ENCODE data around the gene TEAD1.

TEAD1 gene

DNA sequence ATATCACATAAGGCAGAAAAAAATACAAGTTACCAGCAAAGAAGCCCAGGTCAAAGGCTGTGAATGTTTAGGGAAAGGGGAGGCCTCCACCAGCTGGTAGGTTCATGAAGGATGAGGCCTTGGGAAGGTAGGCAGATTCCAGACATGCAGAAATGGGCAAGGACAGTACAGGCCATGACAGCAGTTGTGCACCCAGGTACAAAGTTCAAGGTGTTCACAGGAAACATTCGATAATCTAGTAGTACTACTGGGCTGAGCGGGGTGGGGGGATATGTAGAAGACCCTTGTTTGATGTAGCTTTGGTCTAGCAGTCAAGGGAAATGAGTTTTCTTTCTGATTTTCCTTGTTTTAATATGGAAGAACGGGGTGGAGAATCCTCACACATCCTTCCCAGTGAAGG, 182.1 kb downstream of the TEAD1 start:
- DNase-seq (ENCODE audit: low read depth): no peak
- TF ChIP-seq, protein P1, sequence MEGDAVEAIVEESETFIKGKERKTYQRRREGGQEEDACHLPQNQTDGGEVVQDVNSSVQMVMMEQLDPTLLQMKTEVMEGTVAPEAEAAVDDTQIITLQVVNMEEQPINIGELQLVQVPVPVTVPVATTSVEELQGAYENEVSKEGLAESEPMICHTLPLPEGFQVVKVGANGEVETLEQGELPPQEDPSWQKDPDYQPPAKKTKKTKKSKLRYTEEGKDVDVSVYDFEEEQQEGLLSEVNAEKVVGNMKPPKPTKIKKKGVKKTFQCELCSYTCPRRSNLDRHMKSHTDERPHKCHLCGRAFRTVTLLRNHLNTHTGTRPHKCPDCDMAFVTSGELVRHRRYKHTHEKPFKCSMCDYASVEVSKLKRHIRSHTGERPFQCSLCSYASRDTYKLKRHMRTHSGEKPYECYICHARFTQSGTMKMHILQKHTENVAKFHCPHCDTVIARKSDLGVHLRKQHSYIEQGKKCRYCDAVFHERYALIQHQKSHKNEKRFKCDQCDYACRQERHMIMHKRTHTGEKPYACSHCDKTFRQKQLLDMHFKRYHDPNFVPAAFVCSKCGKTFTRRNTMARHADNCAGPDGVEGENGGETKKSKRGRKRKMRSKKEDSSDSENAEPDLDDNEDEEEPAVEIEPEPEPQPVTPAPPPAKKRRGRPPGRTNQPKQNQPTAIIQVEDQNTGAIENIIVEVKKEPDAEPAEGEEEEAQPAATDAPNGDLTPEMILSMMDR (conservative IDR thresholded peaks at IDR 0.05; ENCODE audit: low read length): no peak
- no peak overlapping the region for H3K4me3 ChIP-seq (ENCODE audit: low read length)

DNA sequence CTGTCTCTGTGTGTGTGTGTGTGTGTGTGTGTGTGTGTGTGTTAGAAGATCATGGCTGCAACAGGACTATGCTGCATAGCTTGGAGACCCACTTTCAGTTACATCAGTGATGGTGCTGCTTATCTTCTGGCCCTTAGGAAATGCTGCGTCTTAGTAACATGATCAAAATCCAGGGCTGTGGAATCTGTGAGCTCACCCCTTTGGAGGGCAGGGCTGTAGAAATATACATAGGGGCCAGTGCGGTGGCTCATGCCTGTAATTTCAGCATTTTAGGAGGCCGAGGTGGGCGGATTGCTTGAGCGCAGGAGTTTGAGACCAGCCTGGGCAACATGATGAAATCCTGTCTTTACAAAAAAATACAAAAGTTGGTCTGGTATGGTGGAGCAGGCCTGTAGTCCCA, 183.4 kb downstream of the TEAD1 start:
- no peak for DNase-seq (ENCODE audit: low read depth)
- TF ChIP-seq, protein P1 (conservative IDR thresholded peaks at IDR 0.05; ENCODE audit: low read length): no peak
- H3K4me3 ChIP-seq (ENCODE audit: low read length): no peak overlapping the region

DNA sequence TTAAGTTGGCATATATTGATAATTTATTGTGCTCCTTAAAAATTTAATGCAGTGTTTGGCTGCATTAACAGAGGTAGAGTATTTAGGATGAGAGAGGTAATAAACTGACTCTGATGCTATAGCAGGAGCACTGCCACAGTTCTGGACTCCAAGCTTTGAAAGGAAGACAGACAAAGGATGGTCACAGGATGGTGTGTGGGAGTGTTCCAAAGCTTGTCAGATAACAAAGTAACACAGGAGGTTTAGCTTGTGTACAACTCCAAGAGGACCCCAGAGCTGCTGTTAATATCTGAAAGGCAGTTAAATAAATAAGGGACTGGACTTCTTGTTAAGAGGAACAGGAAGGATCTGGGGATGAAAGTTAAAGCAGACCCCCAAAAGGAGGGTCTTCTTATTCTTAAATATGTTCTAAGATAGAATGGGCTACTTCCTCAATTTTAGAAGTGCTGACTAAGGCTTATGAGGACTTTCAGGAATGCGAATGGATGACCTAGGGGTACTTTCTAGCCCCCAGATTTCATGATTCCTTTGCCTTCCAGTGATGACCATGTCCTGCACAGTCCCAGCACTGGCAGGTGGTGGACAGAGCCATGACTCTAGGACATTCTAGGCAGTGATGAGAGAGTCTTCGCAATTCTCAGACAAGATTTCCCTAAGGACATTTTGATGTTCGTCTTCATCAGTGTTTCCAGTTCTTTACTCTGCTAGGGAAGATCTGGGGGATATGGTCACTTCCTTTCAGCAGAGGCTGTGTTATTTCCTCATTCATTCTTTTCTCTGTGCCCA, 185.8 kb downstream of the TEAD1 start:
- no peak overlapping the region for H3K4me3 ChIP-seq (ENCODE audit: low read length)
- DNase-seq (ENCODE audit: low read depth): no peak
- TF ChIP-seq, protein P1 (conservative IDR thresholded peaks at IDR 0.05; ENCODE audit: low read length): no peak

DNA sequence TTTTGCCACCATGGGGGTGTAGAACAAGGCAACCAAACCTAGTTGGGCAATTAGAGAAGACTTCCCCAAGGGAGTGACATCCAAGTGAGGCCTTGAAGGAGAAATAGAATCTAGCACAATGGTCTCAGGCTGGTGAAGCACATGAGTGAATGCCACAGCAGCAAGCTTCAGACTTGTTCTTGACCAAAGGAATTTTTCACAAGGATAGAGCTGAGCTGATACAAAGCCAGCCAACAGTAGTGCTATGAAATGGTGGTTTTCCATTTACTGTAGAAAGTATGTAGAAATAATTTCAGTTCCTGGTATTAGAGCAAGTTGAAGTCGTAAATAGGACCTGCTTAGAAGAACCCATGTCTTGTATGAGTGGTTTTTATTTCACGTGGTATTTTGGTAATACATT, 186.6 kb downstream of the TEAD1 start:
- TF ChIP-seq, protein P1 (conservative IDR thresholded peaks at IDR 0.05; ENCODE audit: low read length): no peak
- DNase-seq (ENCODE audit: low read depth): peak; percentile 82
- H3K4me3 ChIP-seq (ENCODE audit: low read length): no peak overlapping the region

DNA sequence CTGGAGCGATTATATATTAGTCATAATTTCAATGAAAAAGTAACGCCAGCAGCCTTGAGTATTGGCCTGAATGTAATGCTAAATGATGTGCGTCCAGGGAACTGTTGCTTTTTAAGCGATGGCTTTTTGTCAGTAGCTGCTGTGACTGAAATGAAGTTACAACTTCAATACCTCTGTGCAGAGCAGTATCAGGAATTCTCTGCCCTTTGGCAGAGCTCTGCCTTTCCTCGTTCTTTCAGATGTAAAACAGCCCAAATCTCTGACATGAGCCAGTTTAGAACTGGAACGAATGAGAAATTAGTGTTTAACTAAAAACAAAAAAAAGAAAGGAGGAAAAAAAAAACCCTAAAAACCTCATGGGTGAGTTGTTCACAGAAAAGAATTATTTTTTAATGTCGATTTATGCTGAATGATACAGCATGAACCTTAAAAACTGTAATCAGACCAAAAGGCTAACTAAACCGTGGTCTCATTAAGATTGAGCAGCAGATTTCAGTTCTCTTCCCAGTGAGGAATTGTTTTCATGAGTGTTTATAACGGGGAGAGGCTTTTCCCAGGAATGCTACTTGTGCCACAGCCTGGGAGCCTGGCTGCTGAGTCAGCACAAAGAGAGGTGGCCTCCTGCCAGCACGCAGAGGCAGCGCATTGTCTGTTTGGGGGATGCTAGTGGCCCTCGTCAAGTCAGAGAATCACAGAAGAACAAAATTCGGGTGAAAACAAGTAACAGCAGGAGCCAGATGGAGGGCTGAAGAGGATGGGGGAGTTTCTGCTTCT, 188.7 kb downstream of the TEAD1 start:
- H3K4me3 ChIP-seq (ENCODE audit: low read length): no peak overlapping the region
- TF ChIP-seq, protein P1 (conservative IDR thresholded peaks at IDR 0.05; ENCODE audit: low read length): no peak
- peak; percentile 92 for DNase-seq (ENCODE audit: low read depth)

DNA sequence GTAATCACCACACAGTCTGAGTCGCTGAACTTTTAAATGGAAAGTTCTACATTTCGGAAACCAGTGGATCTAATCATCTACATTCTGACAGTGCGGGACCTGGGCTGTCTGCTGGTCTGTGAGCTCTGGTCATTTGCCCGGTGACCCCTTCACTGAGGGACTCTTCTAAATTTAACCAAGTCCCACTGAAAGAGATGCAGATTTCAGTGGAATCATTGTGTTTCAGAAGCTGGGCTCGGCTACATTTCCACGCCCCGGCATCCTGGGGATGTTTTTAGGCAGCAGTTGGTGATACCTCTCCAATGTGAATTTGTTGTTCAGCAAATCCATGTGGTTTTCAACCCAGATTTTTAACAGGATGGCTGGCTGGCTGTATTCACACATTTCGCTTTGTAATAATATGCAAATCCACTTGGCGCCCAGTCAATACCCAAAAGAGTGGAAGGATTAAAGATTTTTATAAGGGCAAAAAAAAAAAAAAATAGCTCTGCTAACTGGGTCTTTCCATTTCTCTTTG, 189.4 kb downstream of the TEAD1 start:
- no peak overlapping the region for H3K4me3 ChIP-seq (ENCODE audit: low read length)
- no peak for DNase-seq (ENCODE audit: low read depth)
- TF ChIP-seq, protein P1 (conservative IDR thresholded peaks at IDR 0.05; ENCODE audit: low read length): no peak

Measured in AG10803 (cell line).